Endothelial cell of umbilical vein (primary cell): ENCODE results near the gene PTCD3. TPM values are rescaled to one million over a fixed set of nuclear protein-coding genes. Genes with fewer than 3 reads are reported as not detected.

Experiments used
- BruUV-seq: library from RNA; stranded (reverse); fragments of 400-500 nt; replicated peaks from 2 replicates; lab custom pipeline; 2021; lab: Mats Ljungman, UMichigan
- CTCF ChIA-PET: fragments of 300-600, 350-600 bp; sonication (Branson Sonifier 250); formaldehyde crosslinking; loops from one replicate; lab custom pipeline; 2021; ENCODE audit warnings: antibody characterized with exemption, inconsistent platforms; lab: Charles Lee
- POLR2A ChIA-PET: fragments of 300-600, 350-600 bp; sonication (Branson Sonifier 250); formaldehyde crosslinking; loops from one replicate; lab custom pipeline; 2021; ENCODE audit warnings: antibody characterized with exemption, inconsistent platforms; lab: Charles Lee
- DNase-seq: peaks from one replicate; pipeline ENCODE4 v3.0.0-alpha.2; 2011; ENCODE audit warnings: low read depth, low spot score
- FAIRE-seq: peaks from 2 replicates; lab custom pipeline; 2011; peaks lifted over from hg19 to GRCh38; lab: Jason Lieb, UNC
- H2AFZ ChIP-seq: 2 replicates; pipeline ENCODE4 v1.6.0; 2012; ENCODE audit warnings: low read depth, low read length, control low read depth, inconsistent platforms
- H3K27ac ChIP-seq: 2 replicates; pipeline ENCODE4 v1.5.1; 2011; ENCODE audit warnings: low read depth, mild to moderate bottlenecking, control low read depth, low read length, moderate library complexity; ENCODE audit not compliant: insufficient read depth
- H3K27me3 ChIP-seq, 2 experiments: 2 replicates each; pipeline versions ENCODE4 v1.6.0 to v1.6.1; 2011; ENCODE audit warnings: low read length in 2 of 2, mixed read lengths in 1 of 2; ENCODE audit not compliant: control insufficient read depth in 2 of 2, insufficient read depth in 2 of 2
- H3K36me3 ChIP-seq, 2 experiments: 2 replicates in 1 of 2; 3 replicates in 1 of 2; pipeline ENCODE4 v1.5.1; 2011; ENCODE audit warnings: low read length in 2 of 2, mild to moderate bottlenecking in 1 of 2, moderate library complexity in 1 of 2; ENCODE audit not compliant: control insufficient read depth in 2 of 2, insufficient read depth in 2 of 2; ENCODE audit errors: extremely low read depth in 1 of 2
- H3K4me1 ChIP-seq: 3 replicates; pipeline ENCODE4 v1.5.1; 2011; ENCODE audit warnings: mild to moderate bottlenecking, low read length; ENCODE audit not compliant: control insufficient read depth, insufficient read depth; ENCODE audit errors: extremely low read depth
- H3K4me2 ChIP-seq: 2 replicates; pipeline ENCODE4 v1.6.1; 2011; ENCODE audit warnings: low read length, control low read depth, mixed read lengths; ENCODE audit not compliant: insufficient read depth
- H3K4me3 ChIP-seq, 3 experiments: fragments of 200-600 bp in 1 of 3; sonication (generic), shearing (Covaris generic) in 1 of 3; replicated peaks in 1 of 3; 2 replicates each; pipeline ENCODE4 v1.5.1; 2011 to 2016; ENCODE audit warnings: control low read depth in 3 of 3, low read length in 3 of 3, mild to moderate bottlenecking in 2 of 3, inconsistent platforms in 1 of 3, low read depth in 1 of 3, moderate library complexity in 1 of 3; ENCODE audit not compliant: insufficient read depth in 1 of 3
- H3K79me2 ChIP-seq: 2 replicates; pipeline ENCODE4 v1.6.0; 2012; ENCODE audit warnings: low read length, inconsistent platforms; ENCODE audit not compliant: control insufficient read depth, insufficient read depth
- H3K9ac ChIP-seq: replicated peaks from 2 replicates; pipeline ENCODE3; 2011; ENCODE audit warnings: low read length, control low read depth; ENCODE audit not compliant: insufficient read depth; ENCODE audit errors: extremely low read depth
- H3K9me1 ChIP-seq: replicated peaks from 3 replicates; pipeline ENCODE4 v1.6.0; 2011; ENCODE audit warnings: mild to moderate bottlenecking, low read length; ENCODE audit not compliant: control insufficient read depth, insufficient read depth; ENCODE audit errors: extremely low read depth
- H3K9me3 ChIP-seq: replicated peaks from 2 replicates; pipeline ENCODE4 v1.5.1; 2012; ENCODE audit warnings: low read length, inconsistent platforms; ENCODE audit not compliant: control insufficient read depth, insufficient read depth
- H4K20me1 ChIP-seq: replicated peaks from 2 replicates; pipeline ENCODE3; 2011; ENCODE audit warnings: mild to moderate bottlenecking, low read length; ENCODE audit not compliant: control insufficient read depth, insufficient read depth; ENCODE audit errors: extremely low read depth
- EZH2 ChIP-seq: IDR thresholded peaks from 2 replicates; pipeline ENCODE4 v1.6.1; 2012; ENCODE audit warnings: borderline replicate concordance, low read depth, mild to moderate bottlenecking, moderate library complexity, low read length, inconsistent platforms; ENCODE audit not compliant: severe bottlenecking
- FOS ChIP-seq: IDR thresholded peaks from 2 replicates; pipeline ENCODE4 v1.6.1; 2011; ENCODE audit warnings: mild to moderate bottlenecking, low read length, moderate library complexity, borderline replicate concordance; ENCODE audit not compliant: insufficient read depth
- GATA2 ChIP-seq: IDR thresholded peaks from 2 replicates; pipeline ENCODE4 v1.7.0; 2011; ENCODE audit warnings: low read depth, mild to moderate bottlenecking, moderate library complexity, mixed read lengths, low read length; ENCODE audit not compliant: insufficient read length, insufficient read depth
- JUN ChIP-seq: IDR thresholded peaks from 2 replicates; pipeline ENCODE4 v1.6.1; 2011; ENCODE audit warnings: borderline replicate concordance, low read depth; ENCODE audit not compliant: insufficient read length, insufficient read depth
- MAX ChIP-seq: IDR thresholded peaks from 2 replicates; pipeline ENCODE4 v1.6.1; 2011; ENCODE audit not compliant: insufficient read depth, insufficient read length
- MYC ChIP-seq: IDR thresholded peaks from one replicate; pipeline ENCODE4 v1.6.1; 2011; ENCODE audit warnings: mild to moderate bottlenecking, low read depth, low read length
- POLR2A ChIP-seq: IDR thresholded peaks from 2 replicates; pipeline ENCODE4 v1.6.1; 2012; ENCODE audit warnings: low read depth, mild to moderate bottlenecking, control low read depth, low read length
- POLR2AphosphoS5 ChIP-seq: IDR thresholded peaks from 2 replicates; pipeline ENCODE4 v1.6.1; 2012; ENCODE audit warnings: low read depth, mild to moderate bottlenecking, control low read depth, low read length, moderate library complexity; ENCODE audit not compliant: insufficient read depth
- dilution Hi-C: fragments of 300-500 bp; cut with MboI; formaldehyde crosslinking; loops from one replicate; pipeline ENCODE4 v1.15.0; 2019; ENCODE audit warnings: low sequenced_read_pairs; ENCODE audit not compliant: extremely low pct_ligation_motif_present
- intact Hi-C: fragments of 100-400 bp; cut with micrococcal nuclease; formaldehyde crosslinking; loops from one replicate; pipeline ENCODE4 v1.10.0; 2022
- polyA plus RNA-seq, 4 experiments: library from polyadenylated mRNA; depleted of rRNA in 3 of 4; stranded (reverse) in 3 of 4; unstranded in 1 of 4; fragments of >200 nt; gene quantifications; 2 replicates each; pipeline versions ENCODE4 v1.2.1 to v1.2.3, GENCODE V29; 2011 to 2012; ENCODE audit warnings: missing spikeins in 1 of 4
- total RNA-seq: library from RNA; stranded (reverse); gene quantifications from 2 replicates; pipeline ENCODE4 v1.2.3, GENCODE V29; 2021
- TF ChIP-seq, protein P1 (sequence below), 2 donors: IDR thresholded peaks; 1 replicate in 1 of 2; 2 replicates in 1 of 2; pipeline ENCODE4 v1.5.1; 2011; ENCODE audit warnings: low read length in 2 of 2, mild to moderate bottlenecking in 2 of 2, moderate library complexity in 2 of 2, control low read depth in 1 of 2, inconsistent platforms in 1 of 2, low read depth in 1 of 2; ENCODE audit not compliant: insufficient read depth in 1 of 2; ENCODE audit errors: extremely low read depth in 1 of 2

PTCD3 gene
- total and polyA plus RNA-seq, 2 donors (not counting 3 experiments of a cell fraction or from before 2014, with no cell fraction given): 30.4 to 96.0 TPM

- H3K9me3 ChIP-seq: no peaks in the 10 kb centered on the region
- TF ChIP-seq, protein P1, sequence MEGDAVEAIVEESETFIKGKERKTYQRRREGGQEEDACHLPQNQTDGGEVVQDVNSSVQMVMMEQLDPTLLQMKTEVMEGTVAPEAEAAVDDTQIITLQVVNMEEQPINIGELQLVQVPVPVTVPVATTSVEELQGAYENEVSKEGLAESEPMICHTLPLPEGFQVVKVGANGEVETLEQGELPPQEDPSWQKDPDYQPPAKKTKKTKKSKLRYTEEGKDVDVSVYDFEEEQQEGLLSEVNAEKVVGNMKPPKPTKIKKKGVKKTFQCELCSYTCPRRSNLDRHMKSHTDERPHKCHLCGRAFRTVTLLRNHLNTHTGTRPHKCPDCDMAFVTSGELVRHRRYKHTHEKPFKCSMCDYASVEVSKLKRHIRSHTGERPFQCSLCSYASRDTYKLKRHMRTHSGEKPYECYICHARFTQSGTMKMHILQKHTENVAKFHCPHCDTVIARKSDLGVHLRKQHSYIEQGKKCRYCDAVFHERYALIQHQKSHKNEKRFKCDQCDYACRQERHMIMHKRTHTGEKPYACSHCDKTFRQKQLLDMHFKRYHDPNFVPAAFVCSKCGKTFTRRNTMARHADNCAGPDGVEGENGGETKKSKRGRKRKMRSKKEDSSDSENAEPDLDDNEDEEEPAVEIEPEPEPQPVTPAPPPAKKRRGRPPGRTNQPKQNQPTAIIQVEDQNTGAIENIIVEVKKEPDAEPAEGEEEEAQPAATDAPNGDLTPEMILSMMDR (IDR thresholded peaks at IDR 0.05; ENCODE audit: extremely low read depth in 1 of 2, insufficient read depth in 1 of 2, low read depth in 1 of 2, low read length in 2 of 2): no peak
- no peak for TF ChIP-seq POLR2A
- peaks cover 23 to 25% of the 10 kb centered on the region in 2 experiments for H3K36me3 ChIP-seq
- no TSS peak for BruUV-seq
- no peaks in the 10 kb centered on the region for H3K9me1 ChIP-seq
- POLR2A ChIA-PET: no interaction called here
- DNase-seq: no peak
- dilution Hi-C loops: no loop called here
- H3K9ac ChIP-seq: no peak overlapping the region
- no peak overlapping the region for H2AFZ ChIP-seq
- intact Hi-C loops: no loop called here
- no peak overlapping the region for H3K4me2 ChIP-seq
- H3K4me1 ChIP-seq: peaks cover 20% of the 10 kb centered on the region
- no peaks in the 10 kb centered on the region for H3K79me2 ChIP-seq
- H4K20me1 ChIP-seq: no peaks in the 10 kb centered on the region
- CTCF ChIA-PET: interaction anchor here (0.9 kb wide), 1 partner anchor 238 kb away, joined by 3 read pairs; no protein-coding TSS in a partner anchor
- no peak overlapping the region for H3K27ac ChIP-seq
- H3K4me3 ChIP-seq: no peak overlapping the region
- FAIRE-seq: no peak
- no peaks in the 10 kb centered on the region for H3K27me3 ChIP-seq
Observed at GRCh38 chr2:86066007-86066578, 39.9 kb upstream of the PTCD3 start.

DNA sequence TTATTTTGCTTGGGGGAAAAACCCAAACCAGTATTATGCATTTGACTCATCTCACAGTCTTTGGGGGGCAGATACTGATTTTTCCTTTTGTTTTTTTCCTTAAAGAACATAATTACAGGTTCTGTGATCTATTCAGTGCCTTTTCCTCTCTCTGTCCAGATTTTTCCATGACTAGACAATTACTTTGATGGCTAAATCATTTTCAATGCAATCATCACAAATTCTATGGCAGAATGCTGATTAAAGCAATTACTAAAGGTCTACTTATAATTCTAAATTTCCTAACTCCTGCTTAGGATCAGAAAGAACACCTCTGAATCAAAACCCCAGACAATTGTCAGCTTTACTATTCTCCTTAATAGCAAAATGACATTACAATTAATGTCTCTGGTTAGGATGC is 39.1 kb upstream of the PTCD3 start:
- Histone ChIP-seq H3K9me3 (no peaks in the 10 kb centered on the region), H3K36me3 (peaks cover 23 to 25% of the 10 kb centered on the region in 2 experiments), H3K79me2 (no peaks in the 10 kb centered on the region), H3K27ac (no peak overlapping the region), H2AFZ (no peak overlapping the region), H3K27me3 (no peaks in the 10 kb centered on the region), H3K9me1 (no peaks in the 10 kb centered on the region), H4K20me1 (no peaks in the 10 kb centered on the region), H3K4me2 (no peak overlapping the region), H3K4me3 (no peak overlapping the region), H3K4me1 (peaks cover 15% of the 10 kb centered on the region), H3K9ac (no peak overlapping the region)
- no TSS peak for BruUV-seq
- FAIRE-seq (no peak), DNase-seq (no peak)
- dilution Hi-C loops: no loop called here
- CTCF ChIA-PET: interaction anchor here (0.9 to 1.2 kb wide), 2 partner anchors 239 to 338 kb away, joined by 3 read pairs; no protein-coding TSS in a partner anchor
- POLR2A ChIA-PET: no interaction called here
- TF ChIP-seq, protein P1 (IDR thresholded peaks at IDR 0.05; ENCODE audit: extremely low read depth in 1 of 2, insufficient read depth in 1 of 2, low read depth in 1 of 2, low read length in 2 of 2): no peak
- TF ChIP-seq EZH2: no peak
- no peak for TF ChIP-seq GATA2
- TF ChIP-seq MYC: no peak
- TF ChIP-seq POLR2A: no peak
- no peak for TF ChIP-seq JUN
- TF ChIP-seq MAX: no peak
- no peak for TF ChIP-seq POLR2AphosphoS5
- TF ChIP-seq FOS: no peak
- intact Hi-C loops: no loop called here
